ENCODE data around the gene RCAN1. TPM values are rescaled to one million over a fixed set of nuclear protein-coding genes. Genes with fewer than 3 reads are reported as not detected.

The RCAN1 gene
- total and polyA plus RNA-seq, 2 of the 8 experiments (the other 6 are each of a cell fraction or from before 2014, with no cell fraction given), result 1.7 to 6.4 TPM

DNA sequence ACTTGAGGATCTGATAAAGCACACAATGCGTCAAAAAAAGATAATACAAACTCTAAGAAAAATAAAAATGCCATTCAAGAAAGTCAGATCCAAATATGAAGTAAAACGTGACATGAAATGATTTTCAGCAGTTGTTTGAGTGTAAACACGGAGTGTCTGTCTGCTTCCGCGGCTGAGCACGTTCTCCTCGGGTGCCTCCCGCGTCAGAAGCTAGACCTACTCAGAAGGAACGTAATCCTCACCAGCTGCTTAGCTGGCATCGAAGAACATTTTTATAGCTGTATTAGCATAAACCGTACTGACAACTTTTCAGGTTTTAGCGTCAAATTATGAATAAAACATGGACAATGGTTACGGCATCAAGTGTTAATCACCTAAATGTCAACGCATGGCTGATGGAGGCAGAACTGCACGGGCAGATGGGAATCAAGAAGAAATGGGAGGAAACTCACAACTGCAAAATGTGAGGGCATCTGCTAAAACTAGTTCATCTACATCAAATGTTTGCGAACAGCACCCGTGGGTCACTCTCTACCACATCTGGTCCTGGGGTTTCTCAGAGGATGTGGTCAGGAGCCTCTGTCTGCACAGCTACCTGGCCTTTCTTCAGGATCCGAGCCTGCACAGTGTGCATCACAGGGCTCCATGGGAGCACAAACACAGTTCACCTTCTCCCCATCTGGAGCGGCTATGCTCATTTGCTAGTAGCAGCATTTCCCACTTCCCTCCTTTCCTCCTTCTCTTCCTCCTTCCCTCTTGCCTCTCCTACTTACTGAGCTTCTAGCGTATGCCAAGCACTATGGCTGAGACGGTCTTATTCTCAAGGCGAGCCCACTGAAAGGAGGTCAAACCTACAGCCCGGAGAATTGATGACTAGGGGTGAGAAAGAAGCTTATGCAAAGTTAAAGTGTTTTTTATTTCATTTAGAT lies 40.0 kb downstream of the RCAN1 start:
- no peak for TF ChIP-seq CBX8 (IDR thresholded peaks at IDR 0.05; ENCODE audit: borderline replicate concordance, low read depth, low read length)

More for the DNA sequence above, 40.0 kb downstream of the RCAN1 start:
- Histone ChIP-seq H4K20me1 (replicated peaks in 1 of 2; ENCODE audit: control insufficient read depth in 1 of 2, insufficient read depth in 2 of 2, low read length in 2 of 2) (no peaks in the 10 kb centered on the region), H4K8ac (ENCODE audit: extremely low read depth, insufficient read depth, low read length) (no peak overlapping the region), H3K4me2 (ENCODE audit: insufficient read depth in 1 of 2, low read depth in 2 of 2, low read length in 2 of 2) (no peak overlapping the region), H3K14ac (ENCODE audit: insufficient read length) (no peak overlapping the region), H3K9ac (replicated peaks in 1 of 4; ENCODE audit: extremely low read depth in 1 of 4, low read depth in 3 of 4, low read length in 3 of 4) (no peak overlapping the region), H3K9me3 (ENCODE audit: insufficient read depth in 2 of 2, low read depth in 1 of 2, low read length in 1 of 2) (no peaks in the 10 kb centered on the region), H4K91ac (replicated peaks; ENCODE audit: insufficient read length, low read length) (no peak overlapping the region), H4K5ac (ENCODE audit: insufficient read length, low read depth, low read length) (no peak overlapping the region), H2BK120ac (replicated peaks; ENCODE audit: low read depth, low read length) (no peak overlapping the region), H3K27ac (ENCODE audit: low read depth, low read length) (no peak overlapping the region), H2AK5ac (ENCODE audit: low read depth, low read length) (no peak overlapping the region), H2BK5ac (ENCODE audit: low read depth, low read length) (no peak overlapping the region), H3K36me3 (ENCODE audit: control insufficient read depth in 2 of 4, insufficient read depth in 4 of 4, low read length in 3 of 4) (no peaks in the 10 kb centered on the region), H3K18ac (ENCODE audit: extremely low read depth, low read length) (no peak overlapping the region), H3K27me3 (replicated peaks in 1 of 4; ENCODE audit: control insufficient read depth in 3 of 4, extremely low read depth in 1 of 4, insufficient read depth in 3 of 4, low read length in 3 of 4) (no peaks in the 10 kb centered on the region; a peak in 1 of 7 replicates), H3K23me2 (ENCODE audit: low read depth, low read length) (no peaks in the 10 kb centered on the region), H2AFZ (ENCODE audit: low read length) (no peak overlapping the region), H3K23ac (ENCODE audit: insufficient read length) (no peak overlapping the region), H3K79me1 (ENCODE audit: low read depth, low read length) (no peaks in the 10 kb centered on the region), H3K4me1 (replicated peaks in 1 of 4; ENCODE audit: control insufficient read depth in 3 of 4, insufficient read depth in 4 of 4, low read length in 3 of 4) (no peaks in the 10 kb centered on the region), H3K79me2 (ENCODE audit: control insufficient read depth in 1 of 2, insufficient read depth in 2 of 2, low read length in 2 of 2) (no peaks in the 10 kb centered on the region), H3K4ac (replicated peaks; ENCODE audit: insufficient read length, low read depth, low read length) (no peak overlapping the region), H2BK12ac (ENCODE audit: low read depth, low read length) (no peak overlapping the region), H2BK15ac (ENCODE audit: low read length) (no peak overlapping the region), H3K4me3 (ENCODE audit: extremely low read depth in 1 of 4, insufficient read depth in 2 of 4, low read depth in 3 of 4, low read length in 4 of 4) (no peak overlapping the region), H2BK20ac (ENCODE audit: low read length) (no peak overlapping the region), H3K56ac (replicated peaks; ENCODE audit: insufficient read length, low read depth, low read length) (no peak overlapping the region)
- POLR2A ChIA-PET (ENCODE audit: partially characterized antibody), result no interaction called here
- DNase-seq (ENCODE audit: low read depth in 1 of 2, low spot score in 2 of 2) (no peak), FAIRE-seq (no peak)
- CTCF ChIA-PET (ENCODE audit: partially characterized antibody), result interaction anchor here (1.0 to 2.7 kb wide), 5 partner anchors 8 to 64 kb away, joined by 3 to 9 read pairs (median 5); no protein-coding TSS in a partner anchor
- 93% methylated on average over 23 of the region's 24 CpGs; no CpG with 5 or more reads in 1 of the 2 experiments for WGBS, 2 experiments (ENCODE audit: extremely low coverage in 1 of 2, insufficient coverage in 1 of 2, insufficient read length in 1 of 2, insufficient replicate concordance in 2 of 2, low coverage in 1 of 2, low lambda C conversion rate in 2 of 2, missing lambda C conversion rate in 1 of 2)
